Measurements from ENCODE around the gene FLVCR2. TPM values are rescaled to one million over a fixed set of nuclear protein-coding genes. Genes with fewer than 3 reads are reported as not detected.

The FLVCR2 gene
- total RNA-seq, 1 experiment from 2014 or later, result 12.4 TPM

DNA sequence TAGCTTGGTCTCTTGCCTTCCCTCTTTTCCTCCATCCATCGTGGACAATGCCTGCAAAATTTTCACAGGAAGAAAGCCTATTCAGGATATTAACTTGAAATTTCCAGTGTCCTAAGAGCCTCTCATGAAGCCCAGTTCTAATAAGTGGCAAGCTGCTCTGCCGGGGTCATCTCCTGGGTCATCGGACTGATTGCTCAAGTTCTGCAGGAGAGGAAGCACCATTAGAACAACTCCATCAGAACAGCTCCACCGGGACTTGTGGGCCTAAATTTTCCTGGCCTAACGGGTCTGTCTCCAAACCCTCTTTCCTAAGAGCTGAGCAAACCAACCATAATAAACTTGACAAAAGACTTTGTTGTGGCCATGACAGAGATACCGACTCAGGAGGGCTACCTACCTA lies 68.3 kb downstream of the FLVCR2 start:
- Histone ChIP-seq H3K27me3 (ENCODE audit: insufficient read depth, low read depth) (no peaks in the 10 kb centered on the region), H3K27ac (peak overlapping the region; percentile 61), H3K36me3 (ENCODE audit: low read depth) (0 out of 2 replicates have a peak, but pooled peaks cover 18% of the 10 kb centered on the region), H3K4me1 (replicated peaks; ENCODE audit: insufficient read depth) (peaks cover 45% of the 10 kb centered on the region), H4K20me1 (ENCODE audit: insufficient read depth) (no peaks in the 10 kb centered on the region), H2AFZ (no peak overlapping the region), H3K9me3 (ENCODE audit: insufficient read depth, low read depth) (no peaks in the 10 kb centered on the region), H3K4me2 (peak overlapping the region; percentile 47), H3K79me2 (ENCODE audit: low read depth) (no peaks in the 10 kb centered on the region), H3K4me3 (no peak overlapping the region), H3K9me2 (ENCODE audit: insufficient read depth) (no peaks in the 10 kb centered on the region), H3F3A (ENCODE audit: insufficient read depth, low read depth) (peaks cover 39% of the 10 kb centered on the region)
- BruUV-seq (replicated peaks), result TSS peak; percentile 29
- TF ChIP-seq, protein P1, sequence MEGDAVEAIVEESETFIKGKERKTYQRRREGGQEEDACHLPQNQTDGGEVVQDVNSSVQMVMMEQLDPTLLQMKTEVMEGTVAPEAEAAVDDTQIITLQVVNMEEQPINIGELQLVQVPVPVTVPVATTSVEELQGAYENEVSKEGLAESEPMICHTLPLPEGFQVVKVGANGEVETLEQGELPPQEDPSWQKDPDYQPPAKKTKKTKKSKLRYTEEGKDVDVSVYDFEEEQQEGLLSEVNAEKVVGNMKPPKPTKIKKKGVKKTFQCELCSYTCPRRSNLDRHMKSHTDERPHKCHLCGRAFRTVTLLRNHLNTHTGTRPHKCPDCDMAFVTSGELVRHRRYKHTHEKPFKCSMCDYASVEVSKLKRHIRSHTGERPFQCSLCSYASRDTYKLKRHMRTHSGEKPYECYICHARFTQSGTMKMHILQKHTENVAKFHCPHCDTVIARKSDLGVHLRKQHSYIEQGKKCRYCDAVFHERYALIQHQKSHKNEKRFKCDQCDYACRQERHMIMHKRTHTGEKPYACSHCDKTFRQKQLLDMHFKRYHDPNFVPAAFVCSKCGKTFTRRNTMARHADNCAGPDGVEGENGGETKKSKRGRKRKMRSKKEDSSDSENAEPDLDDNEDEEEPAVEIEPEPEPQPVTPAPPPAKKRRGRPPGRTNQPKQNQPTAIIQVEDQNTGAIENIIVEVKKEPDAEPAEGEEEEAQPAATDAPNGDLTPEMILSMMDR (conservative IDR thresholded peaks at IDR 0.05), result no peak
- no peak for TF ChIP-seq EZH2 (IDR thresholded peaks at IDR 0.05; ENCODE audit: low read depth)
- DNase-seq, result no peak
- ChIA-PET POLR2A (ENCODE audit: unreplicated experiment) (no interaction called here), CTCF (no interaction called here)
- intact Hi-C loops (cut with micrococcal nuclease; ENCODE audit: unreplicated experiment), result loop anchor here (5.0 kb wide), 1 partner anchor 39 kb away; no protein-coding TSS in a partner anchor

DNA sequence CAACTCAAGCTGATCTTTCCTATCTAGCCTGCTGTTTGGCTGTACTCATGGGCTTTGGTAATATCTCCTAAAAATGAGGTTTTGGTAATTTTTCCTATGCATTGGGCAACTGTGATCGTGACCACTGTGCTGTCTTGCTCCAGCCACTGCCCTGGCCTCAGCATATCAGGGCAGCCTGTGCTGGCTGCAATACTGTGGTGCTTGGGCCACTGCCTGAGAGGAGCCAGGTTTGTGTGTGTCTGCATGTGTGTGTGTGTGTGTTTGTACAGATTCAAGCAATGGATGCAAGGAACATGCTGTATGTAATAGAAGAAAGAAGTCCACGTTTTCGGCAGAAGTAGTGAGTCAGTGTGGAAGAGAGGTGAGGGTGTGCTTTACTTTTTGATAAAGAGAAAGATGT lies 69.2 kb downstream of the FLVCR2 start:
- Histone ChIP-seq H3F3A (ENCODE audit: insufficient read depth, low read depth) (peaks cover 39% of the 10 kb centered on the region), H3K4me1 (replicated peaks; ENCODE audit: insufficient read depth) (peaks cover 45% of the 10 kb centered on the region), H2AFZ (no peak overlapping the region), H3K27me3 (ENCODE audit: insufficient read depth, low read depth) (no peaks in the 10 kb centered on the region), H4K20me1 (ENCODE audit: insufficient read depth) (no peaks in the 10 kb centered on the region), H3K4me2 (peak overlapping the region; percentile 47), H3K9me2 (ENCODE audit: insufficient read depth) (no peaks in the 10 kb centered on the region), H3K9me3 (ENCODE audit: insufficient read depth, low read depth) (no peaks in the 10 kb centered on the region), H3K36me3 (ENCODE audit: low read depth) (0 out of 2 replicates have a peak, but pooled peaks cover 18% of the 10 kb centered on the region), H3K79me2 (ENCODE audit: low read depth) (no peaks in the 10 kb centered on the region), H3K27ac (peak overlapping the region; percentile 61), H3K4me3 (no peak overlapping the region)
- POLR2A ChIA-PET (ENCODE audit: unreplicated experiment), result no interaction called here
- no TSS peak for BruUV-seq (replicated peaks)
- no peak for TF ChIP-seq EZH2 (IDR thresholded peaks at IDR 0.05; ENCODE audit: low read depth)
- TF ChIP-seq, protein P1 (conservative IDR thresholded peaks at IDR 0.05), result no peak
- no peak for DNase-seq
- intact Hi-C loops (cut with micrococcal nuclease; ENCODE audit: unreplicated experiment), result loop anchor here (1.0 to 5.0 kb wide), 2 partner anchors 12 to 40 kb away; no protein-coding TSS in a partner anchor
- CTCF ChIA-PET, result no interaction called here

DNA sequence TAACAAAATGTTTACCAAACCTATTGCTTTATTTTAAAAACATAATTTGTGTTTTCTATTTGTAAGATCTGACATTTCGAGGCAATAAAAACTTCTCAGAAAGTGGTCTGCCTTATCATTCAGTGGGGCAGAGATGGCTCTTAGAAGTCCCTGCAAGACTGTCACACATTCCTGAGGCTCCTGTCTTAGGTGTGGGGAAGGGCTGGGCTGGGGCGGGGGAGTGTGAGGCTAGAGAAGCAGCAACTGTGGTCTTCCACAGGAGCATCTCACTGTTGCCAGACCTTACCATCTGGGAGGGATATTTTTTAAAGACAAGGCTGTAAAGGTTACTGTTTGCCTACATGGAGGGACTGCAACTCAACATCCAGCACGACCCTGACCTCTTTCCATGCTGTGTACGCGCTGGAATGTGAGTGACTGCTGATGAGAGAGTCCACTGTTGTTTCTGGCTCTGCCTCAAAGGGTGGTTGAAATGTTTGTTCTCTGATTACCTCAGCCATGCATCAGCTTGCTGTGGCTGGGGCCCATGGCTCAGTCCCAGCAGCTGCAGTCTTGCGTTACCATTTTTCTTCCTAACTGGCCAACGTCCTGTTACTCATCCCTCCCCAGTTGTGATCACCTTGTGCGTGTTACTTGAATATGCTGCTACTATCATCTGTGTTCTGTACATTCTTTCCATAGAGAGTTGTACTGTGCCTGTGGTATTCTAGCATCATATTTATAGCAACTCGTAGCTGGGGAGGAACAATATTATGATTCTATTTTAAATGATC lies 69.8 kb downstream of the FLVCR2 start:
- POLR2A ChIA-PET (ENCODE audit: unreplicated experiment), result interaction anchor here (0.9 kb wide), 2 partner anchors 13 to 43 kb away, joined by 4 to 8 read pairs; partner anchors contain the start of genes ERG28 and TTLL5
- TF ChIP-seq, protein P1 (conservative IDR thresholded peaks at IDR 0.05), result no peak
- DNase-seq, result peak; percentile 76 to 94

More for the DNA sequence above, 69.8 kb downstream of the FLVCR2 start:
- peaks cover 22% of the 10 kb centered on the region; the same call in 1 of the 2 replicates for H3K36me3 ChIP-seq (ENCODE audit: low read depth)
- peak overlapping the region; percentile 61 for H3K27ac ChIP-seq
- CTCF ChIA-PET, result interaction anchor here (0.6 to 1.2 kb wide), 2 partner anchors 11 to 71 kb away, joined by 4 to 5 read pairs; no protein-coding TSS in a partner anchor
- H3F3A ChIP-seq (ENCODE audit: insufficient read depth, low read depth), result peaks cover 39% of the 10 kb centered on the region
- no TSS peak for BruUV-seq (replicated peaks)
- H3K4me1 ChIP-seq (replicated peaks; ENCODE audit: insufficient read depth), result peaks cover 45% of the 10 kb centered on the region
- no peaks in the 10 kb centered on the region for H4K20me1 ChIP-seq (ENCODE audit: insufficient read depth)
- H3K4me2 ChIP-seq, result peak overlapping the region; percentile 47
- no peak overlapping the region for H2AFZ ChIP-seq
- H3K4me3 ChIP-seq, result no peak overlapping the region
- H3K9me2 ChIP-seq (ENCODE audit: insufficient read depth), result no peaks in the 10 kb centered on the region
- intact Hi-C loops (cut with micrococcal nuclease; ENCODE audit: unreplicated experiment), result loop anchor here (1.0 to 5.0 kb wide), 2 partner anchors 13 to 41 kb away; no protein-coding TSS in a partner anchor
- H3K27me3 ChIP-seq (ENCODE audit: insufficient read depth, low read depth), result no peaks in the 10 kb centered on the region
- H3K9me3 ChIP-seq (ENCODE audit: insufficient read depth, low read depth), result no peaks in the 10 kb centered on the region
- no peaks in the 10 kb centered on the region for H3K79me2 ChIP-seq (ENCODE audit: low read depth)

Data from PC-9 (cell line).